ENCODE measurements around the gene MR1.

Gene MR1

GRCh38 chr1:181092883-181093458 lies 59.2 kb downstream of the MR1 start:
- DNase-seq, result no peak

- no peak for DNase-seq
Measured at GRCh38 chr1:181094416-181095212, 60.8 kb downstream of the MR1 start.

GRCh38 chr1:181095260-181095659 lies 61.5 kb downstream of the MR1 start:
- DNase-seq, result no peak

- peak; percentile 21 for DNase-seq
Measured at GRCh38 chr1:181095763-181096184, 62.0 kb downstream of the MR1 start.

GRCh38 chr1:181097242-181097641 lies 63.5 kb downstream of the MR1 start:
- peak; percentile 48 for DNase-seq

- DNase-seq, result peak; percentile 34
Measured at GRCh38 chr1:181099152-181100014, 65.6 kb downstream of the MR1 start.

GRCh38 chr1:181100015-181100905 lies 66.5 kb downstream of the MR1 start:
- DNase-seq, result no peak

- no peak for DNase-seq
Measured at GRCh38 chr1:181100934-181101333, 67.2 kb downstream of the MR1 start.

GRCh38 chr1:181101581-181102226 lies 67.9 kb downstream of the MR1 start:
- DNase-seq, result peak; percentile 70

- no peak for DNase-seq
Measured at GRCh38 chr1:181102841-181103240, 69.1 kb downstream of the MR1 start.

- DNase-seq, result no peak
Measured at GRCh38 chr1:181103399-181103798, 69.6 kb downstream of the MR1 start.

GRCh38 chr1:181104042-181104789 lies 70.4 kb downstream of the MR1 start:
- DNase-seq, result no peak

GRCh38 chr1:181104790-181105133 lies 71.0 kb downstream of the MR1 start:
- no peak for DNase-seq

- peak; percentile 91 for DNase-seq
Measured at GRCh38 chr1:181105134-181106021, 71.6 kb downstream of the MR1 start.

- DNase-seq, result no peak
Measured at GRCh38 chr1:181106022-181106312, 72.2 kb downstream of the MR1 start.

- no peak for DNase-seq
Measured at GRCh38 chr1:181106479-181106878, 72.7 kb downstream of the MR1 start.

GRCh38 chr1:181107711-181108110 lies 73.9 kb downstream of the MR1 start:
- DNase-seq, result no peak

- no peak for DNase-seq
Measured at GRCh38 chr1:181108304-181108867, 74.6 kb downstream of the MR1 start.

GRCh38 chr1:181110013-181110412 lies 76.2 kb downstream of the MR1 start:
- DNase-seq, result no peak
